GM12878 (cell line): ENCODE results near the gene NEK5.

Source experiments
- BCLAF1 ChIP-seq: fragments of 450-650 bp; IDR thresholded peaks from 2 replicates; pipeline ENCODE4 v1.6.1; 2017; ENCODE audit warnings: antibody characterized with exemption, mild to moderate bottlenecking, moderate library complexity
- MXI1 ChIP-seq: fragments of 150-350 bp; IDR thresholded peaks from 2 replicates; pipeline ENCODE4 v1.6.1; 2011; ENCODE audit warnings: low read depth, mild to moderate bottlenecking, inconsistent platforms, low read length, improper control_type of control experiment

GRCh38 chr13:52118595-52118994, 10.3 kb downstream of the NEK5 start:
- no peak for TF ChIP-seq MXI1
- no peak for TF ChIP-seq BCLAF1
